MM.1S (cell line): ENCODE results near the gene THAP9.

Experiments
- EZH2 ChIP-seq: fragments of 300-600 bp; sonication (generic); optimal IDR thresholded peaks from 2 replicates; pipeline ENCODE3; 2017; ENCODE audit warnings: low read depth, mild to moderate bottlenecking, antibody characterized with exemption, low read length, mixed read lengths
- EZH2phosphoT487 ChIP-seq: fragments of 300-600 bp; sonication (generic); IDR thresholded peaks from 2 replicates; pipeline ENCODE4 v1.6.1; 2018; ENCODE audit warnings: antibody characterized with exemption, low read length
- TF ChIP-seq, protein P1 (sequence below): fragments of 300-600 bp; sonication (generic); IDR thresholded peaks from 2 replicates; pipeline ENCODE4 v1.5.1; 2016; ENCODE audit warnings: antibody characterized with exemption, low read length, mixed read lengths

DNA sequence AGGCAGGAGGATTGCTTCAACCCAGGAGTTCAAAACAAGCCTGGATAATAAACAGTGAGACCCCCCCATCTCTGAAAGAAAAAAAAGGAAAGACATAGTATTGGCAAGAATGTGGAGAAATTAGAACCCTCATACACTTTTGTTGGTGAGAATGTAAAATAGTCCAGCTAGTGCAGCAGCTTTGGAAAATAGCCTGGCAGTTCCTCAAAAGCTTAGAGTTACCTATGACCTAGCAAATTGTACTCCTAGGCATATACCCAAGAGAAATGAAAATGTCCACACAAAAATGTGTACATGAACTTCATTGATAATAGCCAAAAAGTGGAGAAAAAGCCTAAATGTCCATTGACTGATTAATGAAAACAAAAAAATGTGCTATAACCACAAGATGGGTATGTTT lies 21.3 kb downstream of the THAP9 start:
- TF ChIP-seq, protein P1, sequence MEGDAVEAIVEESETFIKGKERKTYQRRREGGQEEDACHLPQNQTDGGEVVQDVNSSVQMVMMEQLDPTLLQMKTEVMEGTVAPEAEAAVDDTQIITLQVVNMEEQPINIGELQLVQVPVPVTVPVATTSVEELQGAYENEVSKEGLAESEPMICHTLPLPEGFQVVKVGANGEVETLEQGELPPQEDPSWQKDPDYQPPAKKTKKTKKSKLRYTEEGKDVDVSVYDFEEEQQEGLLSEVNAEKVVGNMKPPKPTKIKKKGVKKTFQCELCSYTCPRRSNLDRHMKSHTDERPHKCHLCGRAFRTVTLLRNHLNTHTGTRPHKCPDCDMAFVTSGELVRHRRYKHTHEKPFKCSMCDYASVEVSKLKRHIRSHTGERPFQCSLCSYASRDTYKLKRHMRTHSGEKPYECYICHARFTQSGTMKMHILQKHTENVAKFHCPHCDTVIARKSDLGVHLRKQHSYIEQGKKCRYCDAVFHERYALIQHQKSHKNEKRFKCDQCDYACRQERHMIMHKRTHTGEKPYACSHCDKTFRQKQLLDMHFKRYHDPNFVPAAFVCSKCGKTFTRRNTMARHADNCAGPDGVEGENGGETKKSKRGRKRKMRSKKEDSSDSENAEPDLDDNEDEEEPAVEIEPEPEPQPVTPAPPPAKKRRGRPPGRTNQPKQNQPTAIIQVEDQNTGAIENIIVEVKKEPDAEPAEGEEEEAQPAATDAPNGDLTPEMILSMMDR, result no peak
- TF ChIP-seq EZH2 (no peak), EZH2phosphoT487 (no peak)
